HG03571 (cell line): ENCODE results near the gene NOX4.
"Not testable (repeated sequence)": the region's sequence is repeated elsewhere in the genome, so short reads cannot be mapped to it uniquely, and the experiment has no call there.

Source experiments
- ATAC-seq: cut with Tn5 transposase; IDR thresholded peaks from one replicate; pipeline ENCODE4 v1.9.1; 2021; ENCODE audit not compliant: unreplicated experiment

Gene NOX4

DNA sequence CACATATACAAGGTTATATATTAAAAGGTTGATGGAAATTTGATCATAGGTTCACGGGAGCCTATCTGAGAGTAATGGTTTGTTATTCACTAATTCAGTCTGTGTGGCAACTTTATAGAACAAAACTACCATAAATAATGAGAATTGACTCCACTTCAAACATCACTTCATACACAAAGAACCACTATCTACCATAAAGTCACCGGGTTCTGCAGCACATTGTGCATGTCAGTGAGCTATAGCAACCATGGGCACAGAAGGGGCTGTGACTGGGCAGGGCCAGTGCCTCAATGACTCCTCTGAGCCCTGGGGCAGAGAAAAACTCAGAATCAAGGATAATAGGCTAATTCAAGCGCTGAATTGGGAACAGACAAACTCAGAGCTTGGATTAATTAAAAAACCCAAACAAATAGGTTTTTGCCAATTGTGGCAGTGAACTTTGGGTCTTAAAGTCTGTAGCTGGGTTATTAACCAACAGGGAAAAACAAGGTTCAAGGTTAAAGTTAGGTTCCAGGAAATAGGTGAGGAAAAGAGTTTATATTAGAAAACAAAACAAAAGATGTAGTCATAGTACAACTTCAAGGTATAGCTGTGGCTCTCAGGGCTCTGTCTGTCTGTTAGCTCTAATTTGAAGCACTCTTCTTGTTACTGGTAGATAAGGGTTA is 181.7 kb downstream of the NOX4 start:
- not testable (repeated sequence) for ATAC-seq

DNA sequence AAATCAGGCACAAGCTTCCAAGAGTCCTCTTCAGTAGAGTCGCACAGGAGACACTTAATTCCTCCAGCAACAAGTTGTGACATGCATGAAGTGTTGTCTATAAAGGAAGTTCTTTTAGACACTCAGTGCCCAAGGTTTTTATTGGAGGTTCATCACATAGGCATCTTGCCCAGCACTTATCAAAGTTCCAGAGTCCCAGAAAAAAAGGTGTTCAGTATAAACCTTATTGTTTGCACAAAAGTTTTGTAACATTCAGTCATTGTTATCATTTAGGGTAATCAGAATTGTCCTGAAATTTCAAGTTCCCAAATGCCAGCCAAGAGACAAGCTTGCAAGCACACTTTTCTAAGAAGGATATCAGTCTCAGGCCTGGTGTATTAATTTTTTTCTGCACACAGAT is 182.9 kb downstream of the NOX4 start:
- ATAC-seq, result not testable (repeated sequence)

DNA sequence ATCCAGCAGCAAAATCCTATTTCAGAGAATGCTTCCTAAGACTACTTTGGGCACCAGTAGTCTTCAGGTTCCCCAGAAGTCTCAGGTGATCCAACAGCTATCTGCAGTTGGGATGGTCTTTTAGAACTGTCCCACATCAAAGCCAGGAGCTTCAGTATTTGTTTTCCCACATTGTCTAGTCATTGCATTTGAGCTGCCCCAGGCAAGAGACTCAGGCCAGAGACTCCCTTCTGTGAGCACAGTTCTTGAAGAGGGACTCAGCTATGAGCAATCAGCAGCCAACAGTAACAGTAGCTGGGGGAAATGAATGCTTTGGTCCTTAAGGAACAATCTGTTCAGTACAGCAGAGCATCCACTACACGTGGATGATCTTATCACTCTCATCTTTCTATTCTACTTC is 188.1 kb downstream of the NOX4 start:
- not testable (repeated sequence) for ATAC-seq

DNA sequence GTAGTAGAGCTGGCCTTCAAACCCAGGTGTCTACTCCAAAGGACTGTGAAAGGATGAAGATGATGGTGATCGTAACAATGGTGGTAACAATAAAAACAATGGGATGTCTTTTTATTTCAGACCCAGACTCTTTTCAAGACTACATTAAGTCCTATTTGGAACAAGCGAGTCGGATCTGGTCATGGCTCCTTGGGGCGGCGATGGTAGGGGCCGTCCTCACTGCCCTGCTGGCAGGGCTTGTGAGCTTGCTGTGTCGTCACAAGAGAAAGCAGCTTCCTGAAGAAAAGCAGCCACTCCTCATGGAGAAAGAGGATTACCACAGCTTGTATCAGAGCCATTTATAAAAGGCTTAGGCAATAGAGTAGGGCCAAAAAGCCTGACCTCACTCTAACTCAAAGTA is 196.2 kb downstream of the NOX4 start:
- ATAC-seq, result not testable (repeated sequence)

DNA sequence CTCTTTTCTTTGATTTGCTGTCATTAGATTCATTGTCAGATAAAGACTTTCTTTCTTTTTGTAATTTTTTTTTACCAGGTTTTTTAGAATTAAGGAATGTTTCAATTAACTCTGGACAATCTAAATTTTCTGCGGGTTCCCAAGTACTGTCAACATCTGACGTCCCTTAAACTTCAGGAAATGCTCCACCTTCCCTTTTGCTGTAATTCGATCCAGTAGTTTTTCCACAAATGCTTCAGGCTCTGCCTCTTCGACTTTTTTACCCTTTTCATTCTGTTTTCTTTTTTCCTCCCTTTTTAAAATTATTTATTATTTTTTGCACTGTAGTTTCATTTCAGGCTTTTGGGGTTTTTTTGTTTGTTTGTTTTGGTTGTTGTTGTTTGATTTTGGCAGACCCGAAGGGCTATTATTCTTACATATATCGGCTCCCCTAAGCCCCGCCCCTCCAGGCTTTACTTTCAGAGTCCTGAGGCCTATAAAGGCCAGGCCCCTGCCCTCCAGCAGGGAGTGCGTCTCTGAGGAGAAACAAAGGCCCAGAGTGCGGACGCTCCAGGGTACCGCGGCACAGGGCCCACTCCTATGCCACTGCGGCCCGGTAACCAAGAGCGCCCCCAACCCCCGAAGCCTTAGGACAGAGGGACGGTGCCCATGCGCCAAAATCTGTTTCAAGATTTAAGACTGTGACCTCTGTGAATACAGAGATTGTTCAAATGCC is 197.1 kb downstream of the NOX4 start:
- no peak for ATAC-seq

DNA sequence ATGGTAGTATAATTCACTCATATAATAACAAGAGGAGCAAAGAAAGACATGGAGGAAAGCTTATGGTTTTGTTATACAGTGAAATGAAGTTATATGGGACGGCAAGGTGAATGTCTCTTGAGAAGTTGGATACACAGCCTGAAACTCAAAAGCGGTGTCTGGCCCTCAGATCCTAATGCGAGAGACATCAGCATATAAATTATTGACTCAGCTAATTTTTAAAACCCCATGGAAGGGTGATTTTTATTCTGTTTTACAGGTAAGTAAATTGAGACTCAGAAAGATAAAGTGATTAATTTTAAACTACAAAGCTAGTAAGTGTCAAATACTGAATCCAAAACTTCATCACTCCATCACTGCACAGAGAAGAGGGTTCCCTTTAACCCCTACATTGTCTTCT is 203.2 kb downstream of the NOX4 start:
- not testable (repeated sequence) for ATAC-seq

DNA sequence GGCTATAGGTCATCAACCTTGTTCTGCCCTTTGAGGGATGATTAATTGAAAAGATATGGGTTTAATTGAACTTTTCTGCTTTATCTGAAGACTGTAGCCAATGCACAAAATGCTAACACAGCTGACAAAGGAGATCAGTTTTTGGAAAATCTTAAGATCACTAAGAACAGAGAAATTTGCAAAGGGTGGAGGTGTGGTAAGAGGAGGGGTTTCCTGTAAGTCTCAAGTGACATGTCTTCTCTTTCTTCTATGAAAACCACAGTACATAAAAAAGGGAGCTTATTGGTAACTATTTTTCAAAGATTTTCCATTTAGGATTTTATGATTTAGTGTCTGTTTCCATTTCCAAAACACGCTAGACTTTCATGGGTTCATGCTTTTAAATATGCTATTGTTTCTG is 204.6 kb downstream of the NOX4 start:
- ATAC-seq, result not testable (repeated sequence)

DNA sequence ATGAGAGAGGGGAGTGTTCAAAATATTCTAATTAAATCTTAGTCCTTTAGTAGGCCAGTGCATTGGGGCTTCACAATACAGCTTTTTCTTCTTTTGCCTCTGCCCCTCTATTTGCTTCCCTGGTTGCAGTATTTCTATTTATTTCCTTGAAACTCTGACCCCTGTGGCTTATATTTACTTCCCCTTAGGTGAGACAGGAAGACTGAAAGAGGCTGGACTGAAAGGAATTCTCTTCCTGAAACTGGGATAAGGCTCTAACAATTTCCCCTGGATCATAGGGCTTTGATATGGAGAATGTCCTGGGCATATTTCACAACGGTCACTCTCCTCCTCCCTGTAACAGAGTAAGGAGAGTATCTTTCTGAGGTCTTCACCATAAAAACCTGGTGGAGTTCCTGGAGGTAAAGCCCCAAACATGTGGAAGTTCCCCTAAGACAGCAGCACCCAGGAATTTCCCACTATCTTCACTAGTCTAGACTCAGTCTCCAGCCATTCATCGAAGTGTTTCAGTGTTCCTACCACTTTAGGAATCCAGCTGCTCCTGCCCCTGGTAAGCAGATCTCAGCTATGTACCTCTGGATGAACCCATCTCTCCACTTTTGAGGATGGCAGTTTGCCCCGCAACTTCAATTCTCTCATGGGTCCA is 210.0 kb downstream of the NOX4 start:
- not testable (repeated sequence) for ATAC-seq

DNA sequence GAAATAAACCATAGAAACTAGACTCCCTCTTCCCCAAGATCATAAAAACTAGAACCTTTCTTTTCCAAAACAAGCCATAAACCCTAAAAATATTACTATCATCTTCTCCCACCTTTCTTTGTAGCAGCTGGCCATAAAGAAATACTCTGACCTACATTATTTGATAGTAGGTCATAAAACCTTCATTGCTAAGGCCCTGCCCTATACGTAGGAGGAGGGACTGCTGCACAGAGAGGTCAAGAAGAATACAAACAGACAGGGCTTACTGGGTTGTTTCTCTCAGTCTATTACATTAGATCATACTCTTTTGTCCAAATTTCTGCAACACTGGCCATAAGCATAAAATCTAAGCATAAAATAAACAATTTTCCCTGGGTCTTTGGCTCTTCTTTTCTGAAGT is 212.0 kb downstream of the NOX4 start:
- no peak for ATAC-seq

DNA sequence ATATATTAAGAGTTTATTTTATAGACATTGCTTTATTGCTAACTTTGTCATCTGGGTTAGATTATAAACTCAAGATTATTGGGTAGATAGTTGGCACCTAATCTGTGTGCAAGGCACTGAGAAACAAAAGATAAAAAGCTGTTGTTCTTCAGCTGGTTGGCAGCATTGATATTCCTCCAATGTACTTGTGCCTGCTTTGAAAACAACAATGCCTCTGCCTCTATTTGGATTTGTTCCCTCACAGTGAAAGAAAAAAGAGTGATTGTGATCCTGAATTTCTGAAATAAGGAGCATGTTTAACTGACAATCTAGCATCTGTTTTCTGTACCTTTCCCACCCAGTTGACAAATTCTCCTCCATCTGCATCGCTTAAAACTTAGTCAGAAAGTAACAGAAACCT is 215.2 kb downstream of the NOX4 start:
- ATAC-seq, result no peak
